DMS 273 (cell line): ENCODE measurements around the gene DOCK3.
"Not testable (repeated sequence)": the region's sequence is repeated elsewhere in the genome, so short reads cannot be mapped to it uniquely, and the experiment has no call there.

ENCODE experiments used
- DNase-seq: peaks from one replicate; lab custom pipeline; 2025; ENCODE audit not compliant: unreplicated experiment; lab: John Stamatoyannopoulos, UW

Gene DOCK3

GRCh38 chr3:50961386-50961785 is 286.7 kb downstream of the DOCK3 start:
- DNase-seq, result no peak

- peak; percentile 71 for DNase-seq
Measured at GRCh38 chr3:50971487-50971924, 296.8 kb downstream of the DOCK3 start.

GRCh38 chr3:50972029-50972428 is 297.3 kb downstream of the DOCK3 start:
- DNase-seq, result no peak

GRCh38 chr3:50978586-50978985 is 303.9 kb downstream of the DOCK3 start:
- DNase-seq, result not testable (repeated sequence)

- peak; percentile 2 for DNase-seq
Measured at GRCh38 chr3:50978991-50979667, 304.4 kb downstream of the DOCK3 start.

GRCh38 chr3:50982540-50983325 is 308.0 kb downstream of the DOCK3 start:
- no peak for DNase-seq

DNA sequence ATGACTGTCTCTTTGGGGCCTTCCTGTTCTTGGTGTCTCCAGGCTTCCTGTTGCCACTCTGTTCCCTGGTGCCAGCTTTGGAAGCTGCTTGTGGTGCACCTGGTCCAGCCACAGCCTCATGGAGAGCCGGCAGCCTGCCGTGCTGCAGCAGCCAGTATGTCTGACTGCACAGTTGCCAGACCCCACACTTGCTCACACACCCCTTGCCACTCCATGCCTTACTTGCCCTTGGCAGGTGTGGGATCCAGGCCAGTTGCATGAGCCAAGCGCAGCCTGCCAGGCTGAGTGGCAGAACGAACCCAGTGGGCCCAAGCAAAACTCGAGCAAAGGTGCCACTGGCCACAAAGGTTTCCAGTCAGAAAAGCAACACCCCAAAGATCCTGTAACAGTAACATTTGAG is 309.2 kb downstream of the DOCK3 start:
- no peak for DNase-seq

DNA sequence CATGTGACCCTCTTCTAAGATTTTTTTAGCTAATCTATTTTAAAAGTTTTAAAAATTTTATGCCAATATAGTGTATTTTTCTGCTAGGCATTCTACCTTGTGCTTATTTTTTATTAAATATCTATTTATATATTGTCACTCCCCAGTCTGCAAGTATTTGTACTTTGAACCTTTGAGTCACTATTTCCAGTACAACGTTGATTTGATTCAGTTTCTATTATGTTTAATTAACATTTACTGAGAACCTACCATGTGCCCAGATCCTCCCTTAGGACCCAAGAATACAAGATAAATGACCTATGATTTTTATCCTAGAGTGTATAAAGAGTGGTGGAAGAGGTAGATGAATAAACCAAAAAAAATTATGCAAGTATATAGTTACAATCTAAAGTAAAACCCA is 311.2 kb downstream of the DOCK3 start:
- DNase-seq, result no peak

DNA sequence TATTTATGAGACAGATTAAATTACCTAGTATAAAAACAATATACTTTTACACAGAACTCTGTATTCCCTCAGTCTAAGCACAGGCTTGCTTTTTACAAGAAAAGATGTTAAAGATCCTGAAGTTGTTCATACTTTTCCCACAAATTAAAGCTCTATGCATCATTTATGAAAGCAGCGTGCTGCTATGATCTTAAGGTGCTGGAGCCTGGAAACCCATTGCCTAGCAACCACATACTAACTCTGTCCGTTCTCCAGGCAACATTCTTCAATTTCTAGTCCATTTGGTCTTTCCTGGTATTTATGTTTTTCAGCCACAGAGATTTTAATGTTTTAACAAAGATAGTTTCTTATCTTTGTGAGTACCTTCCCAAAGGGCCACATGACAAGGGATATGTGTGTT is 312.0 kb downstream of the DOCK3 start:
- no peak for DNase-seq

GRCh38 chr3:50994537-50994936 is 319.8 kb downstream of the DOCK3 start:
- DNase-seq, result no peak

DNA sequence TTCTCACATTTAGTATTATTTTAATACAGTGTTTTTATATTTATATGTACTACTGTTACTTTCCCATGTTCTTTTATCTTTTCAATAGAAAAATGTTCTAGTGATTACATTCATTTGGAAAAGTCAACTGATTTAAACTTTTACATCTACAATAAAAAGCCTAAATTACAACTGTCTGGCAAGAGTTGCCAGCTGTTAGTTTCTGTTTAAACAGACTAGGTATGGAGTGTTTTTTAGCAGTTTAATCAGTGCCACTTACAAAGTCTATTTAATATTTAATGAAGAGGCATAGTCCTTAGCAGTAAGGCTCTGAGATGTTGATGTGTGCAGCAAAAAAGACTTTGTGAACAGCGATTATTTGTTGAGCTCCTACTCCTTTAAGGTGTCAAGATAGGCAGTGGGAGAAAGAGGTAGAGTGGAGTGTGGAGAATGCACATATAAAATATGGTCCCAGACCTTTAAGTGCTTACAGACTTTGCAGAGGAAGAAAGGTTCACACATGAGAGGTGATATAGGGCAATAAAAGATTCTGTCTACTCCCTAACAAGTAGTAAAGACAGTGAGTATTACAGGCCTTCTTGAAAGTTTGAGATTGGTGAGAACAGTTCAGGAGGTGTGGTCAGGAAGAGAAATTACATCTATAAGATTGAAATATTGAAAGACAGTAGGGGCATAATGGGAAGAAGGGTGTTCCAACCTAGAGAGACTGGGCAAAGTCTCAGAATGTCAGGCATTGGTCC is 320.5 kb downstream of the DOCK3 start:
- DNase-seq, result no peak

DNA sequence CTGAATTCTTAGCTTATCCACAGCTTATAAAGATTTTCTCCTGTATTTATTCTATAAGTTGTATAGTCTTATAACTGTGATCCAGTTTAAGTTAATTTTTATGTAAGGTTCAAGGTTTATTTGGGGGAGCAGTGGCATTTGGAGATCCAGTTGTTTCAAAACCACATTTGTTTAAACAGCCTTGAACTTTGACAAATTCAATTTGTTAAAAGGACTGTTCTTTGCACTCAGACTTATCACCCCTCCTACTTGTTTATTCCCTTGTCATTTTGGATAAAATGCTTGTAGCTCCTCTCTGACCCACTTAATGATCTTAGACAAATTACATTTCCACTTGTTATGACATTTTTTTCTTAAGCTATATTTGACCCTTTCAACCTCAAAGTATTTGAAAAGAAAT is 327.8 kb downstream of the DOCK3 start:
- DNase-seq, result no peak

DNA sequence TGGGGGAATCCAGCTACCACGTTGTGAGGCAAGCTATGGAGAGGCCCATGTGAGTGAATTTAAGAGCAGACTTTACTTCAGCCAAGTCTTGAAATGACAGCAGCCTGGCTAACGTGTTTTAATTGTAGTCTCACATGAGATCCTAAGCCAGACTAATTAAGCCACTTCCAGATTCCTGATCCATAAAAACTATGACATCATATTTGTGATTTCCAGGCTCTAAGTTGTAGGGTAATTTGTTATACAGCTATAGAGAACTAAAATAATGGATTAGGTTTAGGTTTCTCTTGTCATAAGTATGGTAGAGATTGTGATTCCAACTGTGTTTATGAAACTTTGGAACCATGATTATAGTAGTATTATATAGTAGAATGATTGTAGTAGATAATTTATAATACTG is 329.5 kb downstream of the DOCK3 start:
- DNase-seq, result no peak

- no peak for DNase-seq
Measured at GRCh38 chr3:51024121-51024520, 349.4 kb downstream of the DOCK3 start.

GRCh38 chr3:51024765-51025632 is 350.3 kb downstream of the DOCK3 start:
- DNase-seq, result peak; percentile 90

DNA sequence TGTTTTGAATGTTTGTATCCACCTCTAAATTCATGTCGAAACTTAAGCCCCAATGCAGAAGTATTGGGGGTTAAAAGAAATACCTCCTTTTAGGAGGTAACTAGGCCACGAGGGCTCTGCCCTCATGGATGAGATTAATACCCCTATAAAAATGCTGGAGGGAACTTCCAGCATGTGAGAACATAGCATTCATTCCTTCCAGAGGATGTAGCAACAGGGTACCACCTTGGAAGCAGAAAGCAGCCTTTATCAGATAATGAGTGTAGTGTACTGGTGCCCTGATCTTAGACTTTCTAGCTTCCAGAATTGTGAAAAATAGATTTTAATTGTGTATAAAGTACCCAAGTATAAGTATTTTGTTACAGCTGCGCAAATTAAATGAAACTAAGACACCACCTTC is 356.9 kb downstream of the DOCK3 start:
- DNase-seq, result no peak

DNA sequence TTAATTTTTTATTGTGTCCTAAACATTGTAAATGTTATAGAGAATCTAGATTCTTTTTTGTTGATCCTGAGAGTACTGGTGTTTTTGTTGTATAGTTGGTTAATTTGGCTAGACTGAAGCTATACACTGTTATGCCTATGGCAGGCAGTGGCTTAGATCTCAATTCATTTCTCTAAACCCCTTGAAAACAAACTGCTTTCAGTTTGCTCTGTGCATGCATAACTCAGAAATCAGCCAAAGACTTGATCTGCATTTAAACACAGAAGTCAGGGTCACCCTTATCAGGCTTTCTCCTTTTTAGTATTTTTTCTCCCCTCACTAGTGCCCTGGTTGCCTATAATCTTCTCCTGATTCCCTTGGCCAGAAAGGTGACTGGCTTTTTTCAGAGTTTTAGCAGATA is 360.9 kb downstream of the DOCK3 start:
- DNase-seq, result no peak

DNA sequence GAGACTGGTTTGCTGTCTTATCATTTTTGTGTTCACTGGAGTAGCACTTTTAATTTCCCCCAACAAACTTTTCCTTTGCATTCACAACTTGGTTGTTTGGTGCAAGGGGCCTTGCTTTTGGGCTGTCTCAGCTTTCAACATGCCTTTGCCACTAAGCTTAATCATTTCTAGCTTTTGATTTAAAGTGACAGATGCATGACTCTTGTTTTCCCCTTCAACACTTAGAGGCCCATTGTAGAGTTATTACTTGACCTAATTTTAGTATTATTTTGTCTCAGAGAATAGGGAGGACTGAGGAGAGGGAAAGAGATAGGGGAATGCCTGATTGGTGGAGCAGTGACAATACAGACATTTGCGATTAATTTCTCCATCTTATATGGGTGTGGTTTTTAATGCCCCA is 370.3 kb downstream of the DOCK3 start:
- no peak for DNase-seq

GRCh38 chr3:51052562-51052961 is 377.8 kb downstream of the DOCK3 start:
- DNase-seq, result no peak

GRCh38 chr3:51057121-51057520 is 382.4 kb downstream of the DOCK3 start:
- DNase-seq, result no peak

DNA sequence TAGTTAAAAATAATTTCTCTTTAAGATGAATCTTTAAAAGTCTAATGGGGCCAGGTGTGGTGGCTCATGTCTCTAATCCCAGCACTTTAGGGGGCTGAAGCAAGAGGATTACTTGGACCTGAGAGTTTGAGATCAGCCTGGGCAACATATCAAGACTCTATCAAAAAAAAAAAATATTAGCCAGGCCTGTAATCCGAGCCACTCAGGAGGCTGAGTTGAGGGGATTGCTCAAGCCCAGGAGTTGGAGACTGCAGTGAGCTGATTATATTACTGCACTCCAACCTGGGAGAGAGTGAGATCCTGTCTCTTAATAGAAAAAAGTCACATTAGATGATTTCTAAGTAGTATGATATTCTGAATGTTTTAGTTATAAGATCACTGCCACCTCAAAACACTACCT is 388.3 kb downstream of the DOCK3 start:
- peak; percentile 2 for DNase-seq
